Vagina (tissue), 2 donors: ENCODE measurements around the gene TM6SF1. TPM values are rescaled to one million over a fixed set of nuclear protein-coding genes. Genes with fewer than 3 reads are reported as not detected.

ENCODE experiments used
- DNase-seq, 2 donors: peaks; one replicate each; pipeline ENCODE4 v3.0.0-alpha.2; 2017; ENCODE audit errors: extremely low spot score in 2 of 2
- H3K27ac ChIP-seq: fragments of 200-600 bp; sonication (generic); one replicate; pipeline ENCODE4 v1.5.1; 2019
- H3K27me3 ChIP-seq: fragments of 200-600 bp; sonication (generic); one replicate; pipeline ENCODE4 v1.5.1; 2019
- H3K36me3 ChIP-seq, 2 donors: fragments of 200-600 bp; sonication (generic); one replicate each; pipeline ENCODE4 v1.5.1; 2017 to 2019
- H3K4me1 ChIP-seq: fragments of 200-600 bp; sonication (generic); one replicate; pipeline ENCODE4 v1.5.1; 2019
- H3K4me3 ChIP-seq, 2 donors: fragments of 200-600 bp; sonication (generic); 1 replicate in 1 of 2; 2 replicates in 1 of 2; pipeline ENCODE4 v1.5.1; 2016 to 2019
- H3K9me3 ChIP-seq: fragments of 200-600 bp; sonication (generic); one replicate; pipeline ENCODE4 v1.5.1; 2019
- POLR2A ChIP-seq, 2 donors: fragments of 450-650 bp; IDR thresholded peaks; one replicate each; pipeline ENCODE4 v1.6.1; 2017; ENCODE audit warnings: antibody characterized with exemption in 2 of 2, mild to moderate bottlenecking in 2 of 2, moderate library complexity in 2 of 2
- POLR2AphosphoS5 ChIP-seq, 2 donors: sonication (generic); formaldehyde crosslinking; IDR thresholded peaks; one replicate each; pipeline ENCODE4 v1.9.0; 2017; ENCODE audit warnings: antibody characterized with exemption in 2 of 2, mild to moderate bottlenecking in 2 of 2, low read depth in 1 of 2; ENCODE audit not compliant: insufficient read depth in 1 of 2
- intact Hi-C: fragments of 100-400 bp; cut with DNase I; formaldehyde crosslinking; loops from one replicate; pipeline ENCODE4 v1.15.1; 2023
- total RNA-seq: library from RNA; depleted of rRNA; stranded (reverse); fragments of >200 nt; gene quantifications from one replicate; pipeline ENCODE4 v1.2.3, GENCODE V29; 2016
- TF ChIP-seq, protein P1 (sequence below), 3 experiments: fragments of 450-650 bp in 2 of 3; fragments of 200-600 bp in 1 of 3; sonication (generic) in 1 of 3; IDR thresholded peaks; one replicate each; pipeline ENCODE4 v1.5.1; 2017 to 2019; ENCODE audit warnings: antibody characterized with exemption in 3 of 3, mild to moderate bottlenecking in 2 of 3, moderate library complexity in 2 of 3

The TM6SF1 gene
- total RNA-seq, 1 donor from 2014 or later, result 3.9 TPM

DNA sequence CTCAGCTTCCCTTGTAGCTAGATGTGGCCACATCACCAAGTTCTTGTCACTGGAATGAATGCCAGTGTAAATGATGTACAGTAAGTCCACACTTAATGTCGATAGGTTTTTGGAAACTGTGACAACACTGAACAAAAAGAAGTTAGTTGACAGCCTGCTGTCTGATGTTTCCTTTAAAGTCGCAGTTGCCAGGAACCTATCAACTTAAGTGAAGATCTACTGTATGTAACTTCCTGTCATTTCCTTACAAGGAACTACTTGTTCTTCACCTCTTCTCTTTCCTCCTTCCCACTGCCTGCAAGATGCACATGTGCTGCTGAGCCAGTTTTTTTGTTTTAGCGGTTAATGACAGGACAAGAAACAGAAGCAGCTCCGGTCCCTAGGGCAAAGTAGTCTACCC is 55.6 kb downstream of the TM6SF1 start:
- Histone ChIP-seq H3K4me1 (no peaks in the 10 kb centered on the region), H3K27me3 (no peaks in the 10 kb centered on the region), H3K27ac (no peak overlapping the region), H3K9me3 (no peaks in the 10 kb centered on the region), H3K36me3 (peaks cover 0 to 11% of the 10 kb centered on the region in 2 donors), H3K4me3 (no peak overlapping the region)
- intact Hi-C loops, result no loop called here
- DNase-seq, result no peak
- no peak for TF ChIP-seq POLR2AphosphoS5 (IDR thresholded peaks at IDR 0.05; ENCODE audit: insufficient read depth in 1 of 2, low read depth in 1 of 2)
- TF ChIP-seq, protein P1, sequence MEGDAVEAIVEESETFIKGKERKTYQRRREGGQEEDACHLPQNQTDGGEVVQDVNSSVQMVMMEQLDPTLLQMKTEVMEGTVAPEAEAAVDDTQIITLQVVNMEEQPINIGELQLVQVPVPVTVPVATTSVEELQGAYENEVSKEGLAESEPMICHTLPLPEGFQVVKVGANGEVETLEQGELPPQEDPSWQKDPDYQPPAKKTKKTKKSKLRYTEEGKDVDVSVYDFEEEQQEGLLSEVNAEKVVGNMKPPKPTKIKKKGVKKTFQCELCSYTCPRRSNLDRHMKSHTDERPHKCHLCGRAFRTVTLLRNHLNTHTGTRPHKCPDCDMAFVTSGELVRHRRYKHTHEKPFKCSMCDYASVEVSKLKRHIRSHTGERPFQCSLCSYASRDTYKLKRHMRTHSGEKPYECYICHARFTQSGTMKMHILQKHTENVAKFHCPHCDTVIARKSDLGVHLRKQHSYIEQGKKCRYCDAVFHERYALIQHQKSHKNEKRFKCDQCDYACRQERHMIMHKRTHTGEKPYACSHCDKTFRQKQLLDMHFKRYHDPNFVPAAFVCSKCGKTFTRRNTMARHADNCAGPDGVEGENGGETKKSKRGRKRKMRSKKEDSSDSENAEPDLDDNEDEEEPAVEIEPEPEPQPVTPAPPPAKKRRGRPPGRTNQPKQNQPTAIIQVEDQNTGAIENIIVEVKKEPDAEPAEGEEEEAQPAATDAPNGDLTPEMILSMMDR (IDR thresholded peaks at IDR 0.05), result no peak
- no peak for TF ChIP-seq POLR2A (IDR thresholded peaks at IDR 0.05)

DNA sequence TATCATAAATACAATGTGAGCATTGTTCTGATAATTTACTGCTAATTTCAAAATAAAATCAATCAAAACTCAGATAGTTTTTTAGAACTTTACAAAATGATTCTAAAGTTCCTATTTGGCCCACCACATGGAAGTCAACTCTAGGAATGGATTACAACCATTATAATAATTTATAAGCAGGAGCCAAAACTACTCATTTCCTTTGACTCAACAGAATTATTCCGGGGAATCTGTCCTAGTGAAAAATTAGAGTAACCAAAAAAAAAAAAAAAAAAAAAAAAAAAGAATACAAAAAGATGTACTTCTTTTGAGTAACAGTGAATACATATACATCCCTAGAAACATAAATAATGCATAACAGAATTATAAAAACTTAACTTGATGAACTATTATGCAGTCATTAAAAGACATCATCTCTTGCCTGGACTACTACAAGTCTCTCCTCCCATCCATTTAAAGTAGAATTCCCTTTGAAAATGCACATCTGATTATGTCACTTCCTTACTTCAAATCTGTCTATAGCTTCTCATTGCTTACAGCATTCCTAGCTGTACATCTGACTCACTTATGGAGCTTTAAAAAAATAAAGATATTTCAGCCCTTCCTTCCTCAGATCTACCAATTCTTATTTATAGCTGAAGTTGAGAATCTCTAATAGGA is 56.8 kb downstream of the TM6SF1 start:
- Histone ChIP-seq H3K27me3 (no peaks in the 10 kb centered on the region), H3K4me3 (no peak overlapping the region), H3K36me3 (peaks cover 0 to 11% of the 10 kb centered on the region in 2 donors), H3K9me3 (no peaks in the 10 kb centered on the region), H3K4me1 (no peaks in the 10 kb centered on the region), H3K27ac (no peak overlapping the region)
- intact Hi-C loops, result no loop called here
- no peak for DNase-seq
- TF ChIP-seq, protein P1 (IDR thresholded peaks at IDR 0.05), result no peak
- no peak for TF ChIP-seq POLR2A (IDR thresholded peaks at IDR 0.05)
- TF ChIP-seq POLR2AphosphoS5 (IDR thresholded peaks at IDR 0.05; ENCODE audit: insufficient read depth in 1 of 2, low read depth in 1 of 2), result no peak

DNA sequence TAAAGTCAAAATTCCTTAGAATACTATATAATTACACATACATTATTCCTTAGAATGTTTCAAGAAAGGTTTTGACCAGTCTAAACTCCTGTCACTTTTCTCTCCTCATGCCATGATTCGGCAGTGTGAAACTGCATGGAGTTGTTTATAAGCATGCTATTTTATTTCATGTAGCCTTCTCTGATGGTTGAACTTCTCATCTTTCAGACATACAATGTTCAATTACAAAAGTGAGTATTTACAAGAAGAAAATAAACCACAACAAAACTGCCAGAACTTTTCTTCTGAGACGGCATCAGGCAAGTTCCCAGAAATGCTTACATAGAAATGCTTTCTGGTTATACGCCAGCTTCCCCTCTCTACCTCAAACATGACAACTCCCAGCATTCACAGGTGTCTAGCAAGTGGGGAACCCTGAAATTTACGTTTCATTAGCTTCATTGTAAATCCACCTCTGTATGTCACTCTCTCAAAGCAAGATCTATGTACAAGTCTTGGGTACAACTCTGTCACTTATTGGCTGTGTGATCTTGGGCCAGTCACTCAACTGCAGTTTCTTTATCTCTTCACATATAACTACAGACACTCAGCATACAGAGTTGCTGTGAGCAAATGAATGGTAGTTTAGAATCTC is 57.4 kb downstream of the TM6SF1 start:
- no peaks in the 10 kb centered on the region for H3K27me3 ChIP-seq
- H3K4me1 ChIP-seq, result no peaks in the 10 kb centered on the region
- no peak for DNase-seq
- TF ChIP-seq, protein P1 (IDR thresholded peaks at IDR 0.05), result no peak
- TF ChIP-seq POLR2A (IDR thresholded peaks at IDR 0.05), result no peak
- no peak for TF ChIP-seq POLR2AphosphoS5 (IDR thresholded peaks at IDR 0.05; ENCODE audit: insufficient read depth in 1 of 2, low read depth in 1 of 2)
- H3K4me3 ChIP-seq, result no peak overlapping the region
- H3K27ac ChIP-seq, result no peak overlapping the region
- no peaks in the 10 kb centered on the region for H3K9me3 ChIP-seq
- intact Hi-C loops, result no loop called here
- peaks cover 0 to 11% of the 10 kb centered on the region in 2 donors for H3K36me3 ChIP-seq

DNA sequence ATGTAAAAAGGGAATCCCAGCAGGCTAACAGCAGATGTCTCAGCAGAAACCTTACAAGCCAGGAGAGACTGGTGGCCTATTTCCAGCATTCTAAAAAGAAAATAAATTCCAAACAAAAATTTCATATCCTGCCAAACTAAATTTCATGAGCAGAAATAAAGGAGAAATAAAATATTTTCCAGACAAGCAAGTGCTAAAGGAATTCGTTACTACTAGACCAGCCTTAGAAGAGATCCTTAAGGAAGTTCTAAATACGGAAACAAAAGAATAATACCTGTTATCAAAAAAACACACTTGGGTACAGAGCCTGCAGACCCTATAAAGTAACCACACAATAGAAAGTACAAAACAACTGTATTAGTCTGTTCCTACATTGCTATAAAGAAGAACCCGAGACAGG is 58.8 kb downstream of the TM6SF1 start:
- intact Hi-C loops, result no loop called here

More for the DNA sequence above, 58.8 kb downstream of the TM6SF1 start:
- Histone ChIP-seq H3K27me3 (no peaks in the 10 kb centered on the region), H3K27ac (no peak overlapping the region), H3K4me1 (no peaks in the 10 kb centered on the region), H3K4me3 (no peak overlapping the region), H3K36me3 (peaks cover 0 to 11% of the 10 kb centered on the region in 2 donors), H3K9me3 (no peaks in the 10 kb centered on the region)
- no peak for TF ChIP-seq POLR2A (IDR thresholded peaks at IDR 0.05)
- TF ChIP-seq POLR2AphosphoS5 (IDR thresholded peaks at IDR 0.05; ENCODE audit: insufficient read depth in 1 of 2, low read depth in 1 of 2), result no peak
- TF ChIP-seq, protein P1 (IDR thresholded peaks at IDR 0.05), result no peak
- DNase-seq, result no peak
